ENCODE results near the gene BMPR1B. TPM values are rescaled to one million over a fixed set of nuclear protein-coding genes. Genes with fewer than 3 reads are reported as not detected.

BMPR1B gene
- total RNA-seq, 2 experiments from 2014 or later, result 0.10 TPM; not detected in 1

DNA sequence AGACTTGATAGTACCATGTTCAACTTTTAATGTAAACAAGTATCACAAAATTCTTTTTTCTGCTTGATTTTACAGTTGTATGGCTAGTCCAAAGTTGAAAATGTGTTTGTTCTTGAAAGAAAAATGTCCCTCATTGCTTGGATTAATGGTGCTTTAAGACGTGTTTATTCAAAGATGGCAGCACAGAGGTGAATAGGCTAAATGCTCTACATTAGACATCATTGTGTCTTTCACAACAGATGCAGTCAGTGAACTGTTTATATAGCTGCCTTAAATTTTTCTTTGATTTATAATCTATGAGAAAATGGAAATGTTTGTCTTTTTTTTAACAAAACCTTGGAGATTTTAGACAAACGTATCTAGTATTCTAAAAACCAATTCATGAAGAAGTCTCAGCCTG lies 137.3 kb downstream of the BMPR1B start:
- intact Hi-C loops (cut with micrococcal nuclease), result no loop called here
- CTCF ChIA-PET, result interaction anchor here (0.7 kb wide), 1 partner anchor 52 kb away, joined by 6 read pairs; no protein-coding TSS in a partner anchor
- H3K4me1 Mint-ChIP-seq (ENCODE audit: low read depth), result no peaks in the 10 kb centered on the region
- no peak overlapping the region for H3K27ac Mint-ChIP-seq
- no peaks in the 10 kb centered on the region for H3K9me3 Mint-ChIP-seq
- H3K36me3 Mint-ChIP-seq (ENCODE audit: low read depth), result no peaks in the 10 kb centered on the region
- no peak overlapping the region for H3K4me3 Mint-ChIP-seq
- DNase-seq, result no peak
- no peaks in the 10 kb centered on the region for H3K27me3 Mint-ChIP-seq (ENCODE audit: low read depth)

DNA sequence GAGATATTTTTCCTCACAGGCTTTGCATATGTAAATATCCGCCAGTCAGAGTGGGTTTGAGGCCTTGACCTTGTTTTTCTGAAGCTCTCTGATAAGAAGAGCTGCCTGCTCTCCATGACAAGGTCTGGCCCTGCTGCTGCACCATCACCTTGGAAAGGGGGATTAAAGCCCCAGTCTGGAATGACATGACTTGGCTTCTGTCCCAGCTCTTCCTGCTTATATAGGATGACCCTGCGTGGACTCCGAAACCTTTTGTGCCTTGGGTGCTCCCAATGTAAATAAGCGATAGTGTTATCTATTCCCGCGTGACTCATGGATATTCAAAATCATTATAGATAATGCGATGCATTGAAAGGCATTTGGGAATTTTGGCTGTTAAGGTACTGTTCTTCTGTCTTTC lies 139.3 kb downstream of the BMPR1B start:
- no peaks in the 10 kb centered on the region for H3K27me3 Mint-ChIP-seq (ENCODE audit: low read depth)
- no peak for DNase-seq
- H3K4me1 Mint-ChIP-seq (ENCODE audit: low read depth), result no peaks in the 10 kb centered on the region
- H3K9me3 Mint-ChIP-seq, result no peaks in the 10 kb centered on the region
- no peaks in the 10 kb centered on the region for H3K36me3 Mint-ChIP-seq (ENCODE audit: low read depth)
- H3K27ac Mint-ChIP-seq, result no peak overlapping the region
- CTCF ChIA-PET, result no interaction called here
- intact Hi-C loops (cut with micrococcal nuclease), result no loop called here
- no peak overlapping the region for H3K4me3 Mint-ChIP-seq

DNA sequence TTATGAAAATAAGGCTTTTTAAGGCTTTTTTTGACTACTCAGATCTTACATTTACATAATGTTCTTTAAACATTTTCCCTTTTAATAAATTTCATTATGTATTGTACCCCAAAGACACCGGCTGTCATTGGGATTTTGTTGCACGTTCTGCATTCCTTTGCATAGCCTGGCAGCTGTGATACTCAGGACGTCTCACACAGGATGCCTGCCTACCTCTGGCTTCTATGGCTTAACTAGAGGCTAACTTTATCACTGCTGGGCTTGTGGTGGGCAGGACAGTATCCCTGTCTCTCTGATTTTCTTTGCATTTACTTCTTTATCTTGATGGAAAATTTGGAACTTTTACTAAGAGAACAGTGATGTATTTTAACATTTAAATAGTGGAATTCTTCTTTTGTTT lies 147.8 kb downstream of the BMPR1B start:
- DNase-seq, result no peak
- H3K9me3 Mint-ChIP-seq, result no peaks in the 10 kb centered on the region
- H3K4me1 Mint-ChIP-seq (ENCODE audit: low read depth), result no peaks in the 10 kb centered on the region
- H3K36me3 Mint-ChIP-seq (ENCODE audit: low read depth), result no peaks in the 10 kb centered on the region
- no peak overlapping the region for H3K27ac Mint-ChIP-seq
- CTCF ChIA-PET, result no interaction called here
- H3K4me3 Mint-ChIP-seq, result no peak overlapping the region
- no peaks in the 10 kb centered on the region for H3K27me3 Mint-ChIP-seq (ENCODE audit: low read depth)
- intact Hi-C loops (cut with micrococcal nuclease), result no loop called here

DNA sequence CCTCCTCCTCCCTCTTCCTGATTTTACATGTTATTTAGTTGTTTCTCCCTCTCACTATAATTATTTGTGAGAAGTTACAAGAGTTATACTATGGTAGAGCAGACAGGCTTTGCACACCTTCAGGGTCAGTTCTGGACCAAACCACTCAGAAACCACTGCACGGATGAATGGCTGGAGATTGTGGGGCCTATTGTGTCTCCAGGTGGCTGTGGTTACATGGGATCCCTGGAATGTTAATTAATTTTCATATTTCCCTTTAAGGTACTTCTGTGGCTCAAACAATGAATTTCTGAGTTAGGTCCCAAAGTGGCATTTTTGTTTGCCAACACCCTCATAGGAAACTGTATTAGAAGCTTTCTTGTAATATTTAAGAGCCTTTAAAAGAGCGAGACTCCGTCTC lies 151.9 kb downstream of the BMPR1B start:
- no peak for DNase-seq
- peaks cover 6% of the 10 kb centered on the region for H3K4me1 Mint-ChIP-seq (ENCODE audit: low read depth)
- CTCF ChIA-PET, result no interaction called here
- no peaks in the 10 kb centered on the region for H3K36me3 Mint-ChIP-seq (ENCODE audit: low read depth)
- intact Hi-C loops (cut with micrococcal nuclease), result no loop called here
- no peaks in the 10 kb centered on the region for H3K27me3 Mint-ChIP-seq (ENCODE audit: low read depth)
- no peak overlapping the region for H3K4me3 Mint-ChIP-seq
- H3K27ac Mint-ChIP-seq, result no peak overlapping the region
- H3K9me3 Mint-ChIP-seq, result no peaks in the 10 kb centered on the region

DNA sequence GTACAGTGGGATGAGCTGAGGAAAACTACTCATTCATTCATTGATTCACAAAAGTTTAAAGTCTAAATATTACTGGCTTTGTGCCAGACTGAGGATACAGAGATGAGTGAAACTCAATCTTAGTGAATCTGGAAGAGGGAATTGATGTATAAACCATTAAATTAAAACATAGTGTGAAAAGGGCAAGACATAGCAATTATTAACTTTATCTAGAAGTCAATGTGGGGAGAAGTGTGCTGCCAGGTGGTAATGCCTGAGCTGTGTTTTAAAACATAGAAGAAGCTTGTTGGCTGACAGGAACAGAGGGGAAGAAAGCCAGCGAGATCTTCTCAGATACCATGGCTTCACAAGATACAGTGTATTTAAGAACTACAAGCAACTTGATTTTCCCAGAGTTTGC lies 153.4 kb downstream of the BMPR1B start:
- Mint-ChIP-seq H3K36me3 (ENCODE audit: low read depth) (no peaks in the 10 kb centered on the region), H3K9me3 (peaks cover 3% of the 10 kb centered on the region), H3K4me1 (ENCODE audit: low read depth) (peaks cover 6% of the 10 kb centered on the region), H3K4me3 (no peak overlapping the region), H3K27ac (no peak overlapping the region), H3K27me3 (ENCODE audit: low read depth) (no peaks in the 10 kb centered on the region)
- CTCF ChIA-PET, result no interaction called here
- DNase-seq, result no peak
- intact Hi-C loops (cut with micrococcal nuclease), result no loop called here

DNA sequence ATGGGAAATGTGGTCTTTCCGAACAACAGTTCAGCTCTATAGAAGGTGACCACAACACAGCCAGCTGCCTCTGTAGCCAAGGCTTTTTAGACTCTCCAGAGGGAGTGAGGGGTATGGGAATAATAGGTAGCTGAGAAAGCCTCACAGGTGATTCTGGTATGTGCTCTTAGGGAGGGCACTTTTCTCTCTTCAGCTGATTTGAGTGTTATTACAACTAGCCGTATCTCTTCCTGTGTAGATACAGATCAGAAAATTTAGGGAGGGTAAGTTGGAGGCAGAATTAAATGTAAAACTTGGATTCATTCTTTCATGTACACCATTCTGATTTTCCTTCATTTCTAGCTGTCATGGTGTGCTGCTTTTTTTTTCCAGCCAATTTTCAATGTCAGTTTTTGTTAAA lies 154.9 kb downstream of the BMPR1B start:
- no peaks in the 10 kb centered on the region for H3K36me3 Mint-ChIP-seq (ENCODE audit: low read depth)

DNA sequence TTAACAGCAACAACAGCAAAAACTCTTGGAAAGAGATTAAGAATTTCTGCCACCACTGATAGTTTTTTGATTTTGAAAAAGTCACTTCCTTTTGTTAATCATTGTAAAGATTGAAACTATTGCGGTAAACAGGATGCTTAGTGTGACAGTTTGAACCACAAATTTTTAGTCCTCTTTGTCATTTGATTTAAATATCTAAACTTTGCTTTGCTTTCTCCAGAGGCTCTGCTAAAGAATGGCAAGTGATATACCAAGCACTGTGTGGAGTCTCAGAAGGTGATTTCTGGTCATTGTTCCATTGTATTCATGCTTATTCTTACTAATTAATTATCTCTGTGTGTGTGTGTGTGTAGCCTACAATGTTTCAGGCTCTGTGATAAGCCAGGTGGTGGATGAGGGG lies 155.6 kb downstream of the BMPR1B start:
- Mint-ChIP-seq H3K36me3 (ENCODE audit: low read depth) (no peaks in the 10 kb centered on the region), H3K27me3 (ENCODE audit: low read depth) (no peaks in the 10 kb centered on the region), H3K27ac (no peak overlapping the region), H3K9me3 (peaks cover 13% of the 10 kb centered on the region), H3K4me3 (no peak overlapping the region), H3K4me1 (ENCODE audit: low read depth) (peaks cover 6% of the 10 kb centered on the region)
- CTCF ChIA-PET, result interaction anchor here (0.6 kb wide), 1 partner anchor 344 kb away, joined by 3 read pairs; no protein-coding TSS in a partner anchor
- no peak for DNase-seq
- intact Hi-C loops (cut with micrococcal nuclease), result no loop called here

More for the DNA sequence above, 154.9 kb downstream of the BMPR1B start:
- Mint-ChIP-seq H3K4me3 (no peak overlapping the region), H3K9me3 (peaks cover 10% of the 10 kb centered on the region), H3K4me1 (ENCODE audit: low read depth) (peaks cover 6% of the 10 kb centered on the region), H3K27ac (no peak overlapping the region), H3K27me3 (ENCODE audit: low read depth) (no peaks in the 10 kb centered on the region)
- CTCF ChIA-PET, result interaction anchor here (0.6 to 0.7 kb wide), 2 partner anchors 114 to 151 kb away, joined by 3 read pairs; no protein-coding TSS in a partner anchor
- intact Hi-C loops (cut with micrococcal nuclease), result no loop called here
- no peak for DNase-seq

DNA sequence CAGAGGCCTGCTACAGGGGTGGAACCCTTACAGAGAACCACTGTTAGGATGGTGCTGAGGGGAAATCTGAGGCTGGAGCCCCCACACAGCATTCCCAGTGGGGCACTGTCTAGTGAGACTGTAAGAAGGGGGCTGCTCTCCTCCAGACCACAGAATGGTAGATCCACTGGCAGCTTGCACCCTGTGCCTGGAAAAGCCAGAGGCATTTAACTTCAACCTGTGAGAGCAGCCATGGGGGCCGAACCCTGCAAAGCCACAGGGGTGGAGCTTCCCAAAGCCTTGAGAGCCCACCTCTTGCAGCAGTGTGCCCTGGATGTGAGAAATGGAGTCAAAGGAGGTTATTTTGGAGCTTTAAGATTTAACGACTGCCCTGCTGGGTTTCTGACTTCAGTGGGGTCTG lies 159.4 kb downstream of the BMPR1B start:
- intact Hi-C loops (cut with micrococcal nuclease), result no loop called here

DNA sequence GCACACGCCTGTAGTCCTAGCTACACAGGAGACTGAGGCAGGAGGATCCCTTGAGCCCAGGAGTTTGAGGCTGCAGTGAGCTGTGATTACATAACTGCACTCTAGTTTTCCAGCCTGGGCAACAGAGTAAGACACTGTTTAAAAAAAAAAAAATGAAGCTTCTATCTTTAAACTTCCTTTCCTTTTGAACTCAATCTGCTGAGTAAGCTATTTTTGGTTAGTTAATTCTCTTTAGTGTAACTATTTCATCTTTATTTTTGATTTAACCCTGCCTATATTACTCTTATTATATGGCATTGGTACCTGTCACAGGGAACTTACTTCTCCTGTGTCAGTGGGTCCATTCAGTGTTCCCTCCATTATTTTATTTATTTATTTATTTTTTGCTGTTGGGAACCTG lies 160.8 kb downstream of the BMPR1B start:
- peaks cover under 1% of the 10 kb centered on the region for H3K4me1 Mint-ChIP-seq (ENCODE audit: low read depth)
- no peak overlapping the region for H3K4me3 Mint-ChIP-seq
- no peak overlapping the region for H3K27ac Mint-ChIP-seq
- CTCF ChIA-PET, result no interaction called here
- no peaks in the 10 kb centered on the region for H3K27me3 Mint-ChIP-seq (ENCODE audit: low read depth)
- intact Hi-C loops (cut with micrococcal nuclease), result no loop called here
- H3K36me3 Mint-ChIP-seq (ENCODE audit: low read depth), result no peaks in the 10 kb centered on the region
- peaks cover 13% of the 10 kb centered on the region for H3K9me3 Mint-ChIP-seq
- no peak for DNase-seq

More for the DNA sequence above, 159.4 kb downstream of the BMPR1B start:
- CTCF ChIA-PET, result no interaction called here
- peaks cover 6% of the 10 kb centered on the region for H3K4me1 Mint-ChIP-seq (ENCODE audit: low read depth)
- H3K36me3 Mint-ChIP-seq (ENCODE audit: low read depth), result no peaks in the 10 kb centered on the region
- no peaks in the 10 kb centered on the region for H3K27me3 Mint-ChIP-seq (ENCODE audit: low read depth)
- no peak overlapping the region for H3K27ac Mint-ChIP-seq
- DNase-seq, result no peak
- peaks cover 13% of the 10 kb centered on the region for H3K9me3 Mint-ChIP-seq
- no peak overlapping the region for H3K4me3 Mint-ChIP-seq

DNA sequence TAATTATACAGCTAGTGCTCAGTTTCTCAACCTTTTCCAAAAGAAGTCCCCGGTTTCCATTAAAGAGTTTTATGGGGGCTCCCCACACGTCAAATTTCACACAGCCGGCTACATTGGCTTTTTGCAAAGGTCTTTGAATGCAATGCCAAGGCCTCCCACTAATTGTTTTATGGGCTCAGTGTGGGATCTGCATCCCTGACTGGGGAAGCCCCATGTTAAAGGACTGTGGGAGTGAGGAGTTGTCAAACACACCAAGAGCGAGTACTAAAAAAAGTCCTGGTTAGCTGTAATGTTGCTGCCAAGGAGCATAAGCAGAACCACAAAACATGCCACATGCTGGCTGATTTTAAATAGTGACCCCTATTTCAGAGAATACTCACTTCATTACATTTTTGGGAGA lies 162.6 kb downstream of the BMPR1B start:
- no peak for DNase-seq
- CTCF ChIA-PET, result no interaction called here
- Mint-ChIP-seq H3K9me3 (peaks cover 13% of the 10 kb centered on the region), H3K4me3 (no peak overlapping the region), H3K27ac (no peak overlapping the region), H3K4me1 (ENCODE audit: low read depth) (no peaks in the 10 kb centered on the region), H3K36me3 (ENCODE audit: low read depth) (no peaks in the 10 kb centered on the region), H3K27me3 (ENCODE audit: low read depth) (no peaks in the 10 kb centered on the region)
- intact Hi-C loops (cut with micrococcal nuclease), result no loop called here

DNA sequence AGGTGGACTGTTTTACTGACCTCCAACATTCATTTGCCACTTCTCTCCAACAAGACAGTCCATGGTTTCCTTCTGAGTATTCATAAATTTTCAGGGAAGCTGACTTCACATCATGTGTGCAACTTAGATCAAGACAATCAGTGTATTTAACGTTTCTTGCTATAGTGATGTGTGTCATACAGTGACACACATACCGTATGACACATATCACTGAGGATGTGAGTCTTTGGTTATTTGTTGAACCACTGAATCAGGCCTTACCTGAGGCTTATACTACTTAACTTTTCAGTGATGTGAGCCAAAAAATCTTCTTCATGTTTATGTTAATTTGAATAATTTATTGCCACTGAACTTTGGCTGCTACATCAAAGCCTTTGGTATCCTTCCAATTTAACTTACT lies 166.8 kb downstream of the BMPR1B start:
- no peak for DNase-seq
- CTCF ChIA-PET, result no interaction called here
- Mint-ChIP-seq H3K27me3 (ENCODE audit: low read depth) (no peaks in the 10 kb centered on the region), H3K4me1 (ENCODE audit: low read depth) (no peaks in the 10 kb centered on the region), H3K27ac (no peak overlapping the region), H3K36me3 (ENCODE audit: low read depth) (no peaks in the 10 kb centered on the region), H3K4me3 (no peak overlapping the region), H3K9me3 (no peaks in the 10 kb centered on the region)
- intact Hi-C loops (cut with micrococcal nuclease), result no loop called here

DNA sequence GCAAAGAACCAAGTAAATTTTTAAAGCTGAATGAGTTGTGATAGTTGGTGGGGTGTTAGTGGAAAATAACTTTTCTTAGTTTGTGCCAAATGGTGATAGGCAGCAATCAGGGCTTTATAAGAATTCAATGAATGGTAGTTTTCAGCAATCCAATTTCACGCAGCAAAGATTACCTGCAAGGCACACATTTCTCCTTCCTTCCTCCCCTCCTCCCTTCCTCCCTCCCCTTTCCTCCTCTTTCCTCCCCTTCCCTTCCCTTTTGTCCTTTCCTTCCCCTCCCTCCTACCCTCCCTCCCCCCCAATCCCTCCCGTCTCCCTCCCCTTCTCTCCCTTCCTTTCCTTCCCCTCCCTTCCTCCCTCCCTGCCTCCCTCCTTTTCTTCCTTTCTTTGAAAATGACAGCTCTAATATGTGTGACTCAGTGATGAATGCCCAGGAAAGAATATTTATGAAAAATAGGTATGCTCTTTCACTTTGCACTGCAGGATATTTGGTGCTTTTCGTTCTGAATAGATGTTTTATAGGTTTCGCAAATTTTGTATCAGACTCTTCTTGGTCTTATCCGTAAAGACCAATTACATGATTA lies 168.1 kb downstream of the BMPR1B start:
- Mint-ChIP-seq H3K9me3 (no peaks in the 10 kb centered on the region), H3K27me3 (ENCODE audit: low read depth) (no peaks in the 10 kb centered on the region), H3K27ac (no peak overlapping the region), H3K4me1 (ENCODE audit: low read depth) (no peaks in the 10 kb centered on the region), H3K36me3 (ENCODE audit: low read depth) (no peaks in the 10 kb centered on the region), H3K4me3 (no peak overlapping the region)
- DNase-seq, result no peak
- intact Hi-C loops (cut with micrococcal nuclease), result no loop called here
- CTCF ChIA-PET, result no interaction called here

DNA sequence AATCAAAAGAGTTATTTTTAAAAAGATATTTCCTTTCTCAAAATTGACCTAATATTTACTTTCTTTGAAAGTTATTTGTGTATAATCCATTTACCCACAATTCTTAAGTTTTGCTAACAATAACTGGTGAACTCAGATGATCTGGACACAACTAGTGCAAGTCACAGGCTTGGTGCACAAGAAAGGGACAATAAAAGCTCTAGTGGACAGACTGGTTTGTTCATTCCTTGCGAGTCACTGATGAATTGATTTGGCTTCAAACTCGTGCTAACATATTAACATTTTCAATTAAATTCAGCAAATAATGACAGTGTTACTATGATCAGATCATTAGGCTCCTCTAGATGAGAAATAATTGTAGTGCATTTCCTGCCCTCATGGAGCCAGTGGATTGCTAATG lies 169.2 kb downstream of the BMPR1B start:
- no peak overlapping the region for H3K27ac Mint-ChIP-seq
- CTCF ChIA-PET, result no interaction called here
- no peaks in the 10 kb centered on the region for H3K9me3 Mint-ChIP-seq
- DNase-seq, result no peak
- H3K4me3 Mint-ChIP-seq, result no peak overlapping the region
- intact Hi-C loops (cut with micrococcal nuclease), result no loop called here
- no peaks in the 10 kb centered on the region for H3K27me3 Mint-ChIP-seq (ENCODE audit: low read depth)
- H3K36me3 Mint-ChIP-seq (ENCODE audit: low read depth), result no peaks in the 10 kb centered on the region
- H3K4me1 Mint-ChIP-seq (ENCODE audit: low read depth), result no peaks in the 10 kb centered on the region
